ENCODE data around the gene MMP27. TPM values are rescaled to one million over a fixed set of nuclear protein-coding genes. Genes with fewer than 3 reads are reported as not detected.

Gene MMP27
- total and polyA plus RNA-seq, 4 donors = 0.05 TPM; not detected in 3

- Histone ChIP-seq H3K27ac (ENCODE audit: low read depth in 1 of 2, low read length in 1 of 2) (no peak overlapping the region), H3K27me3 (ENCODE audit: control insufficient read depth in 3 of 3, insufficient read depth in 3 of 3, low read length in 2 of 3) (no peaks in the 10 kb centered on the region), H3K9me3 (ENCODE audit: control insufficient read depth in 4 of 4, insufficient read depth in 3 of 4, low read length in 3 of 4) (peaks cover 0 to 2% (median 0%) of the 10 kb centered on the region in 4 donors), H3K9ac (ENCODE audit: insufficient read depth in 1 of 2, low read length in 2 of 2) (no peak overlapping the region), H3K4me1 (ENCODE audit: control insufficient read depth in 5 of 5, insufficient read depth in 5 of 5, low read length in 5 of 5) (no peaks in the 10 kb centered on the region), H3K4me3 (no peak overlapping the region), H3K36me3 (ENCODE audit: control insufficient read depth in 4 of 4, insufficient read depth in 4 of 4, low read length in 4 of 4) (no peaks in the 10 kb centered on the region)
- 90 to 94% methylated on average over 2 of the region's 2 CpGs for WGBS, 2 donors
- ATAC-seq (ENCODE audit: insufficient read depth, low FRiP score) (no peak), DNase-seq (no peak)
- TF ChIP-seq CTCF (IDR thresholded peaks at IDR 0.05; ENCODE audit: control extremely low read depth, extremely low read depth) = no peak
These were observed 29.5 kb downstream of the MMP27 start for GRCh38 chr11:102676084-102676483.

DNA sequence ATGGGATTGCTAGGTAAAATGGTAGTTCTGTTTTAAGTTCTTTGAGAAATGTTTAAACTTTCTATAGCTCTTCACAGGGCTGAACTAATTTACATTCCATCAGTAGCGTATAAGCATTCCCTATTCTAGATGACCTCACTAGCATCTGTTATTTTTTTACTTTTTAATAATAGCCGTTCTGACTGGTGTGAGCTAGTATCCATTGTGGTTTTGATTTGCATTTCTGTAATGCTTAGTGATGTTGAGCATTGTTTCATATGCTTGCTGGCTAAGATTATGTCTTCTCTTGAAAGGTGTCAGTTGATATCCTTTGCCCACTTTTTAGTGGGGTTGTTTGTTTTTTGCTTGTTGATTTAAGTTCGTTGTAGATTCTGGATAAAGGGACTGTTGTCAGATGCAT is 35.9 kb downstream of the MMP27 start:
- no peaks in the 10 kb centered on the region for H3K4me1 ChIP-seq (ENCODE audit: control insufficient read depth in 5 of 5, insufficient read depth in 5 of 5, low read length in 5 of 5)
- H3K9ac ChIP-seq (ENCODE audit: insufficient read depth in 1 of 2, low read length in 2 of 2) = no peak overlapping the region
- H3K27me3 ChIP-seq (ENCODE audit: control insufficient read depth in 3 of 3, insufficient read depth in 3 of 3, low read length in 2 of 3) = no peaks in the 10 kb centered on the region
- ATAC-seq (ENCODE audit: insufficient read depth, low FRiP score) (no peak), DNase-seq (no peak)
- no peak overlapping the region for H3K4me3 ChIP-seq
- no peaks in the 10 kb centered on the region for H3K9me3 ChIP-seq (ENCODE audit: control insufficient read depth in 4 of 4, insufficient read depth in 3 of 4, low read length in 3 of 4)
- H3K27ac ChIP-seq (ENCODE audit: low read depth in 1 of 2, low read length in 1 of 2) = no peak overlapping the region
- TF ChIP-seq CTCF (IDR thresholded peaks at IDR 0.05; ENCODE audit: control extremely low read depth, extremely low read depth) = no peak
- WGBS, 2 donors = 76 to 88% methylated on average over 3 of the region's 3 CpGs
- H3K36me3 ChIP-seq (ENCODE audit: control insufficient read depth in 4 of 4, insufficient read depth in 4 of 4, low read length in 4 of 4) = no peaks in the 10 kb centered on the region

GRCh38 chr11:102666331-102666957 is 39.1 kb downstream of the MMP27 start:
- WGBS, 2 donors = 11% methylated on average over 4 of the region's 4 CpGs
- Histone ChIP-seq H3K27me3 (ENCODE audit: control insufficient read depth in 3 of 3, insufficient read depth in 3 of 3, low read length in 2 of 3) (no peaks in the 10 kb centered on the region), H3K4me3 (no peak overlapping the region), H3K9ac (ENCODE audit: insufficient read depth in 1 of 2, low read length in 2 of 2) (no peak overlapping the region), H3K9me3 (ENCODE audit: control insufficient read depth in 4 of 4, insufficient read depth in 3 of 4, low read length in 3 of 4) (no peaks in the 10 kb centered on the region), H3K36me3 (ENCODE audit: control insufficient read depth in 4 of 4, insufficient read depth in 4 of 4, low read length in 4 of 4) (no peaks in the 10 kb centered on the region), H3K27ac (ENCODE audit: low read depth in 1 of 2, low read length in 1 of 2) (no peak overlapping the region), H3K4me1 (ENCODE audit: control insufficient read depth in 5 of 5, insufficient read depth in 5 of 5, low read length in 5 of 5) (no peaks in the 10 kb centered on the region)
- peak; percentile 59 for TF ChIP-seq CTCF (IDR thresholded peaks at IDR 0.05; ENCODE audit: control extremely low read depth, extremely low read depth)
- DNase-seq (peak; percentile 21 to 63 (median 42)), ATAC-seq (ENCODE audit: insufficient read depth, low FRiP score) (peak; percentile 62)

Measured in lung (tissue), 12 donors.